ENCODE data around the gene OR6Q1. TPM values are rescaled to one million over a fixed set of nuclear protein-coding genes. Genes with fewer than 3 reads are reported as not detected.

OR6Q1 gene
- total RNA-seq, 1 experiment from 2014 or later: not detected

DNA sequence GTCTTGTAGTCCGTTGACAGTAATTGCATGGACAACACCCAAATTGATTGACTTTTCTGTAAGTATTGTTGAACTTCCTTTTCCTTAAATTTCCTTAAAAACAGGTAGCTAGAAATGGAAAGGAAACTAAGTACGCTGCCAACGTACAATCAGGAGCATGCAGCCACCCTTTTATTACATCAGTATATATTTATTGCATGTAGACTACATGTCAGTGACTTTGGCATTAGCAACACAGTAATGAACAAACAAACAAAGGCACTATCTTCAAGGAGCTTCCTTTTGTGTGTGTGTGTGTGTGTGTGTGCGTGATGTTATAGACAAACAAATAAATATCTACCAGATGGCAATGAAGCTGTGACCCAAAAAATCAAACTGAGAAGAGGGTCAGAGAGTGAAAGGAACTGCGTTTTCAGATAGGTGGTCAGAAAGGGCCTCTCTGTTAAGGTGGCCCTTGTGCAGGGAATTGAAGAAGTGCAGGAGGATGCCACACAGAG is 7.3 kb upstream of the OR6Q1 start, which contains the start of gene OR9Q1:
Gene OR9Q1 (plus strand): TSS at position 447 of the 497 bp plus-strand sequence. CDS start 155,564 bp downstream, outside the sequence.
- Mint-ChIP-seq H3K4me3 (no peak within 1 kb of the TSS), H3K27me3 (ENCODE audit: low read depth) (no peaks in the 10 kb centered on the region), H3K4me1 (no peaks in the 10 kb centered on the region), H3K36me3 (no peaks in the 10 kb centered on the region), H3K27ac (no peak within 1 kb of the TSS), H3K9me3 (no peaks in the 10 kb centered on the region)
- TF ChIP-seq GRHL2 (CRISPR knock-in tag; IDR thresholded peaks at IDR 0.05; ENCODE audit: insufficient replicate concordance, severe bottlenecking) (no peak), GABPB1 (CRISPR knock-in tag; IDR thresholded peaks at IDR 0.05) (no peak), FOXK1 (CRISPR knock-in tag; IDR thresholded peaks at IDR 0.05) (no peak), ZNF396 (CRISPR knock-in tag; IDR thresholded peaks at IDR 0.05; ENCODE audit: borderline replicate concordance) (no peak), MYBL2 (CRISPR knock-in tag; IDR thresholded peaks at IDR 0.05) (no peak), JAZF1 (CRISPR knock-in tag; IDR thresholded peaks at IDR 0.05) (no peak)
- TF ChIP-seq, protein P1, sequence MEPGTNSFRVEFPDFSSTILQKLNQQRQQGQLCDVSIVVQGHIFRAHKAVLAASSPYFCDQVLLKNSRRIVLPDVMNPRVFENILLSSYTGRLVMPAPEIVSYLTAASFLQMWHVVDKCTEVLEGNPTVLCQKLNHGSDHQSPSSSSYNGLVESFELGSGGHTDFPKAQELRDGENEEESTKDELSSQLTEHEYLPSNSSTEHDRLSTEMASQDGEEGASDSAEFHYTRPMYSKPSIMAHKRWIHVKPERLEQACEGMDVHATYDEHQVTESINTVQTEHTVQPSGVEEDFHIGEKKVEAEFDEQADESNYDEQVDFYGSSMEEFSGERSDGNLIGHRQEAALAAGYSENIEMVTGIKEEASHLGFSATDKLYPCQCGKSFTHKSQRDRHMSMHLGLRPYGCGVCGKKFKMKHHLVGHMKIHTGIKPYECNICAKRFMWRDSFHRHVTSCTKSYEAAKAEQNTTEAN (CRISPR knock-in tag; IDR thresholded peaks at IDR 0.05): no peak
- DNase-seq (ENCODE audit: low spot score): no peak
- CTCF ChIA-PET: interaction anchor here (1.1 kb wide), 1 partner anchor 37 kb away, joined by 4 read pairs; no protein-coding TSS in a partner anchor
- POLR2A ChIA-PET: no interaction called here
- ATAC-seq: no peak

DNA sequence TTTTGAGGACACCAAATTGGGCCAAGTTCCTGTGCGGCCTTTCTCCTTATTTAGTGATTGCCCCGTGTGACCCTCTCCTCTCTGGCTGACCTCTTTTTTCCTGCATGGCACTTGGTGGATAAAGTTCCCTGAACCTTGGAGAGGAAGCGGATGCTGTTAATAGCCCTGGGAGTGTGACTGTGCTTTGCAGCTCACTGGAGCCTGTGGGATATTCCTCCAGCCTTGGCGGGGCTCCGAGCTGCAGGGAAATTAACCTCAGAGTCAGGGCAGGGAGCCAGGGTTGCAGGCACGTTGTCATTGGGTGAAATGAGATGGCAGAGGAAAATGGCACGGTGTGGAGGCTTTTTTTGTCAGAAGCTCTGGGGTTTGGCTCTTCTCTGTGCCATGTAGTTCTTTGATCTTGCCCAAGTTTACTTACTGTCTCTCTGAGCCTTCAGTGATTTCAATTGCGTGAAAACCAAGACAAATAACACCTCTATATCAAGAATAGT is 6.1 kb upstream of the OR6Q1 start:
- TF ChIP-seq, protein P2, sequence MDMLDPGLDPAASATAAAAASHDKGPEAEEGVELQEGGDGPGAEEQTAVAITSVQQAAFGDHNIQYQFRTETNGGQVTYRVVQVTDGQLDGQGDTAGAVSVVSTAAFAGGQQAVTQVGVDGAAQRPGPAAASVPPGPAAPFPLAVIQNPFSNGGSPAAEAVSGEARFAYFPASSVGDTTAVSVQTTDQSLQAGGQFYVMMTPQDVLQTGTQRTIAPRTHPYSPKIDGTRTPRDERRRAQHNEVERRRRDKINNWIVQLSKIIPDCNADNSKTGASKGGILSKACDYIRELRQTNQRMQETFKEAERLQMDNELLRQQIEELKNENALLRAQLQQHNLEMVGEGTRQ (CRISPR knock-in tag; IDR thresholded peaks at IDR 0.05): no peak
- TF ChIP-seq, protein P3, sequence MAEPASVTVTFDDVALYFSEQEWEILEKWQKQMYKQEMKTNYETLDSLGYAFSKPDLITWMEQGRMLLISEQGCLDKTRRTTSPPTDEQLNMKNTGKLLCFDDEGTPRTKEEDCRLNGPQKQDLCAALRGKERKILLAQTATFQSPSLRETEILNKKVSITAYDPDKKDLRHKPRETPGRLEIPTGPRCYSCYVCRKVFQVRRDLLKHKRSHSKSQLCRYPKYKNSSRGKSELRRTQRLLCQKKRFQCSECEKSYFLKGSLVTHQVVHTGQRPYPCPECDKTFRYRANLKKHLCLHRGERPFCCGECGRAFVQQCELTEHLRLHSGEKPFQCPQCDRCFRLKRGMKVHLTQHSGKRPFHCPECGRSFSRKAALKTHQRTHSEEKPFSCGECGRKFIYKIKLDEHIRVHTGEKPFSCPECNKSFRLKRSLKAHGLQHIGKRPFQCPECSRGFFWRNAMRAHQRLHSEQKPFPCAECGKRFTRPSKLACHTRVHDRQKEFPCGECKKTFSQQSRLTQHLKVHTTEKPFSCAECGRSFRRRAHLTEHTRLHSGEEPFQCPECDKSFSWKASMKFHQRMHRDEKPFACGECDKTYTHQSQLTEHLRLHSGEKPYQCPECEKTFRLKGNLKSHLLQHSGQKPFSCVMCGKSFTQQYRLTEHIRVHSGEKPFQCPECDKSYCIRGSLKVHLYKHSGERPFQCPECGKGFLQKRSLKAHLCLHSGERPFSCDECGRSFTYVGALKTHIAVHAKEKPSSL (CRISPR knock-in tag; conservative IDR thresholded peaks at IDR 0.05): no peak
- TF ChIP-seq, protein P4, sequence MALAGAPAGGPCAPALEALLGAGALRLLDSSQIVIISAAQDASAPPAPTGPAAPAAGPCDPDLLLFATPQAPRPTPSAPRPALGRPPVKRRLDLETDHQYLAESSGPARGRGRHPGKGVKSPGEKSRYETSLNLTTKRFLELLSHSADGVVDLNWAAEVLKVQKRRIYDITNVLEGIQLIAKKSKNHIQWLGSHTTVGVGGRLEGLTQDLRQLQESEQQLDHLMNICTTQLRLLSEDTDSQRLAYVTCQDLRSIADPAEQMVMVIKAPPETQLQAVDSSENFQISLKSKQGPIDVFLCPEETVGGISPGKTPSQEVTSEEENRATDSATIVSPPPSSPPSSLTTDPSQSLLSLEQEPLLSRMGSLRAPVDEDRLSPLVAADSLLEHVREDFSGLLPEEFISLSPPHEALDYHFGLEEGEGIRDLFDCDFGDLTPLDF (CRISPR knock-in tag; IDR thresholded peaks at IDR 0.05): no peak
- TF ChIP-seq, protein P5, sequence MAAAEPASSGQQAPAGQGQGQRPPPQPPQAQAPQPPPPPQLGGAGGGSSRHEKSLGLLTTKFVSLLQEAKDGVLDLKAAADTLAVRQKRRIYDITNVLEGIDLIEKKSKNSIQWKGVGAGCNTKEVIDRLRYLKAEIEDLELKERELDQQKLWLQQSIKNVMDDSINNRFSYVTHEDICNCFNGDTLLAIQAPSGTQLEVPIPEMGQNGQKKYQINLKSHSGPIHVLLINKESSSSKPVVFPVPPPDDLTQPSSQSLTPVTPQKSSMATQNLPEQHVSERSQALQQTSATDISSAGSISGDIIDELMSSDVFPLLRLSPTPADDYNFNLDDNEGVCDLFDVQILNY (CRISPR knock-in tag; IDR thresholded peaks at IDR 0.05): no peak
- TF ChIP-seq, protein P1 (CRISPR knock-in tag; IDR thresholded peaks at IDR 0.05): no peak
- TF ChIP-seq IRF2 (CRISPR knock-in tag; IDR thresholded peaks at IDR 0.05; ENCODE audit: borderline replicate concordance, low read depth) (no peak), ZNF416 (CRISPR knock-in tag; IDR thresholded peaks at IDR 0.05) (no peak)
- TF ChIP-seq, protein P6, sequence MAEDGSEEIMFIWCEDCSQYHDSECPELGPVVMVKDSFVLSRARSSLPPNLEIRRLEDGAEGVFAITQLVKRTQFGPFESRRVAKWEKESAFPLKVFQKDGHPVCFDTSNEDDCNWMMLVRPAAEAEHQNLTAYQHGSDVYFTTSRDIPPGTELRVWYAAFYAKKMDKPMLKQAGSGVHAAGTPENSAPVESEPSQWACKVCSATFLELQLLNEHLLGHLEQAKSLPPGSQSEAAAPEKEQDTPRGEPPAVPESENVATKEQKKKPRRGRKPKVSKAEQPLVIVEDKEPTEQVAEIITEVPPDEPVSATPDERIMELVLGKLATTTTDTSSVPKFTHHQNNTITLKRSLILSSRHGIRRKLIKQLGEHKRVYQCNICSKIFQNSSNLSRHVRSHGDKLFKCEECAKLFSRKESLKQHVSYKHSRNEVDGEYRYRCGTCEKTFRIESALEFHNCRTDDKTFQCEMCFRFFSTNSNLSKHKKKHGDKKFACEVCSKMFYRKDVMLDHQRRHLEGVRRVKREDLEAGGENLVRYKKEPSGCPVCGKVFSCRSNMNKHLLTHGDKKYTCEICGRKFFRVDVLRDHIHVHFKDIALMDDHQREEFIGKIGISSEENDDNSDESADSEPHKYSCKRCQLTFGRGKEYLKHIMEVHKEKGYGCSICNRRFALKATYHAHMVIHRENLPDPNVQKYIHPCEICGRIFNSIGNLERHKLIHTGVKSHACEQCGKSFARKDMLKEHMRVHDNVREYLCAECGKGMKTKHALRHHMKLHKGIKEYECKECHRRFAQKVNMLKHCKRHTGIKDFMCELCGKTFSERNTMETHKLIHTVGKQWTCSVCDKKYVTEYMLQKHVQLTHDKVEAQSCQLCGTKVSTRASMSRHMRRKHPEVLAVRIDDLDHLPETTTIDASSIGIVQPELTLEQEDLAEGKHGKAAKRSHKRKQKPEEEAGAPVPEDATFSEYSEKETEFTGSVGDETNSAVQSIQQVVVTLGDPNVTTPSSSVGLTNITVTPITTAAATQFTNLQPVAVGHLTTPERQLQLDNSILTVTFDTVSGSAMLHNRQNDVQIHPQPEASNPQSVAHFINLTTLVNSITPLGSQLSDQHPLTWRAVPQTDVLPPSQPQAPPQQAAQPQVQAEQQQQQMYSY (CRISPR knock-in tag; IDR thresholded peaks at IDR 0.05): no peak
- TF ChIP-seq, protein P7, sequence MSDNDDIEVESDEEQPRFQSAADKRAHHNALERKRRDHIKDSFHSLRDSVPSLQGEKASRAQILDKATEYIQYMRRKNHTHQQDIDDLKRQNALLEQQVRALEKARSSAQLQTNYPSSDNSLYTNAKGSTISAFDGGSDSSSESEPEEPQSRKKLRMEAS (CRISPR knock-in tag; IDR thresholded peaks at IDR 0.05): no peak
- ATAC-seq (no peak; the same call in 1 of the 2 replicates), DNase-seq (ENCODE audit: low spot score) (no peak)
- no peak overlapping the region for H3K4me3 Mint-ChIP-seq
- ChIA-PET CTCF (interaction anchor here (0.6 to 1.1 kb wide), 3 partner anchors 9 to 35 kb away, joined by 3 to 4 read pairs (median 4); no protein-coding TSS in a partner anchor), POLR2A (no interaction called here)
- H3K36me3 Mint-ChIP-seq: no peaks in the 10 kb centered on the region
- H3K27ac Mint-ChIP-seq: no peak overlapping the region
- no peaks in the 10 kb centered on the region for H3K4me1 Mint-ChIP-seq
- no peaks in the 10 kb centered on the region for H3K9me3 Mint-ChIP-seq
- H3K27me3 Mint-ChIP-seq (ENCODE audit: low read depth): no peaks in the 10 kb centered on the region

All from WTC11 (cell line).